Erythroblast (primary cell): ENCODE results near the gene SMARCA5.

ENCODE experiments used
- GATA1 ChIP-seq: IDR thresholded peaks from 2 replicates; pipeline ENCODE4 v1.6.1; 2011; ENCODE audit warnings: low read depth, mild to moderate bottlenecking, control low read depth, low read length, moderate library complexity
- POLR2A ChIP-seq: IDR thresholded peaks from 2 replicates; pipeline ENCODE4 v1.6.1; 2011; ENCODE audit warnings: mild to moderate bottlenecking, low read length

DNA sequence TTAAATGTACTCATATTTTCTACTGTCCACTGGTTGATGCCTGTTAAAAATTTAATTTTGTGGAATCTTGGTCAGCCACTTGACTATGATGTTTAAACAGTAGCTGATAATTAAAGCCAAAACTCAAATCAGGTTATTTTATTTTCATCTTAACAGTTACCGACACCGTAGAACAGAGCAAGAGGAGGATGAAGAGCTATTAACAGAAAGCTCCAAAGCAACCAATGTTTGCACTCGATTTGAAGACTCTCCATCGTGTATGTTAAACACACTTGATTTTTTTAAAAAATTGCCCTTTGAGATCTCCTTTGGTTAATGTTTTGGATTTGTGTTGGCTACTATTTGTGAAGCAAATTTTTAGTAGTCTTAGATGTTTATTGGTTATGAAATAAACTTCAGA, 10.7 kb downstream of the SMARCA5 start:
- TF ChIP-seq POLR2A (no peak), GATA1 (no peak)
